Measurements from ENCODE around the gene OPA1. TPM values are rescaled to one million over a fixed set of nuclear protein-coding genes. Genes with fewer than 3 reads are reported as not detected.
A peak's percentile ranks its signal among the peaks of the same experiment; 100 is the strongest.

Gene OPA1
- total RNA-seq, 1 donor from 2014 or later = 124 TPM

DNA sequence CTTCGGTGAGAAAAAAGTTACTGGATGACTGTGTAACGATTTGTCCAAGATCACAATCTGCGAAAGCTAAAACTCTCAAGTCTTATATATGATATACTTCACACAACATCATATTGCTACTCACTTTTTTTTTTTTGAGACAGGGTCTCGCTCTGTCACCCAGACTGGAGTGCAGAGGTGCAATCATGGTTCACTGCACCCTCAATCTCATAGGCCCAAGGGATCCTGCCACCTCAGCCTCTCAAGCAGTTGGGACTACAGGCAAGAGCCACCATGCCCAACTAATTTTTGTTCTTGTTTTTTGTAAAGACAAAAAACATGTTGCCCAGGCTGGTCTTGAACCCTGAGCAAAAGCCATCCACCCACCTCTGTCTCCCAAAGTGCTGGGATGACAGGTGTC is 32.9 kb upstream of the OPA1 start:
- TF ChIP-seq, protein P1, sequence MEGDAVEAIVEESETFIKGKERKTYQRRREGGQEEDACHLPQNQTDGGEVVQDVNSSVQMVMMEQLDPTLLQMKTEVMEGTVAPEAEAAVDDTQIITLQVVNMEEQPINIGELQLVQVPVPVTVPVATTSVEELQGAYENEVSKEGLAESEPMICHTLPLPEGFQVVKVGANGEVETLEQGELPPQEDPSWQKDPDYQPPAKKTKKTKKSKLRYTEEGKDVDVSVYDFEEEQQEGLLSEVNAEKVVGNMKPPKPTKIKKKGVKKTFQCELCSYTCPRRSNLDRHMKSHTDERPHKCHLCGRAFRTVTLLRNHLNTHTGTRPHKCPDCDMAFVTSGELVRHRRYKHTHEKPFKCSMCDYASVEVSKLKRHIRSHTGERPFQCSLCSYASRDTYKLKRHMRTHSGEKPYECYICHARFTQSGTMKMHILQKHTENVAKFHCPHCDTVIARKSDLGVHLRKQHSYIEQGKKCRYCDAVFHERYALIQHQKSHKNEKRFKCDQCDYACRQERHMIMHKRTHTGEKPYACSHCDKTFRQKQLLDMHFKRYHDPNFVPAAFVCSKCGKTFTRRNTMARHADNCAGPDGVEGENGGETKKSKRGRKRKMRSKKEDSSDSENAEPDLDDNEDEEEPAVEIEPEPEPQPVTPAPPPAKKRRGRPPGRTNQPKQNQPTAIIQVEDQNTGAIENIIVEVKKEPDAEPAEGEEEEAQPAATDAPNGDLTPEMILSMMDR (IDR thresholded peaks at IDR 0.05; ENCODE audit: borderline replicate concordance) = no peak
- intact Hi-C loops (cut with micrococcal nuclease) = loop anchor here (10.0 kb wide), 1 partner anchor 365 kb away; no protein-coding TSS in a partner anchor
- Histone ChIP-seq H3K9me3 (replicated peaks) (no peaks in the 10 kb centered on the region), H3K36me3 (no peaks in the 10 kb centered on the region), H3K4me1 (peaks cover 6% of the 10 kb centered on the region), H3K27me3 (ENCODE audit: low read depth) (no peaks in the 10 kb centered on the region), H3K27ac (replicated peaks) (no peak overlapping the region), H3K4me3 (no peak overlapping the region)
- no peak for DNase-seq

DNA sequence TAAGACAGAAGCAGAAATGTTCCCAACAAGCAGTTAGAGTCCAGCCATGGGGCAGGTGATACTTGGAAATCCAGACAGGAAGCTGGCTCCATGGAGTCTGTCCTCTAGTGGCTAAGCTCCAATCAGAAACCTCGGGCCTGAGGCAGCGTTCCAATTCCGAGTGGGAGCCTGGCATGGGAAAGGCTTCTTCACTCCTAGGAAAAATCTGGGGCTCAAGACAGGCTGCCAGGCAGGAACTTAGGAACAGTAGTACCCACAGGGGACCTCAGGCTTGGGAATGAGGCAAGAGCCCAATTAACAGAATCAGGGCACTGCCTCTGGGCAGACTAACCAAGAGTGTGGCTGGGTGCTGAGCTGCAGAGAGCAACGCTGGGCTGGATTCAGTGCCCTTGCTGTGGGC is 32.1 kb upstream of the OPA1 start:
- Histone ChIP-seq H3K27me3 (ENCODE audit: low read depth) (no peaks in the 10 kb centered on the region), H3K9me3 (replicated peaks) (no peaks in the 10 kb centered on the region), H3K4me1 (peaks cover 6% of the 10 kb centered on the region), H3K4me3 (no peak overlapping the region), H3K27ac (replicated peaks) (no peak overlapping the region), H3K36me3 (no peaks in the 10 kb centered on the region)
- intact Hi-C loops (cut with micrococcal nuclease) = loop anchor here (10.0 kb wide), 1 partner anchor 366 kb away; no protein-coding TSS in a partner anchor
- DNase-seq = peak; percentile 34
- TF ChIP-seq, protein P1 (IDR thresholded peaks at IDR 0.05; ENCODE audit: borderline replicate concordance) = no peak

DNA sequence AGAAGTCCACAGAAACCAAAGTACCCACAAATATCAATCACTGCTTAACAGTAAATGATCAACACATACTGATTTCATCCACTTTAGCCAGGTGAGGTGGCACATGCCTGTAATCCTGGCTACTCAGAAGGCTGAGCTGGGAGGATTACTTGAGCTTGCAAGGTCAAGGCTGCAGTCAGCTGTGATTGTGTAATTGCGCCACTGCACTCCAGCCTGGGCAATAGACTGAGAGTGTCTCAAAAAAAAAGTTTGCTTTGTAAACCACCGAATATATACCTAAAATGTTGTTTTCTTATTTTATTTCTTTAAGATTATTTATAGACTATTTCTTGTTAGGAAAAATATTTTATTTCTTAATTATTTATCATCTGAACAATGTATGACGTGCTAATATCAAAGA is 29.6 kb upstream of the OPA1 start:
- no peaks in the 10 kb centered on the region for H3K27me3 ChIP-seq (ENCODE audit: low read depth)
- DNase-seq = no peak
- H3K27ac ChIP-seq (replicated peaks) = no peak overlapping the region
- intact Hi-C loops (cut with micrococcal nuclease) = loop anchor here (10.0 kb wide), 1 partner anchor 369 kb away; no protein-coding TSS in a partner anchor
- H3K4me3 ChIP-seq = no peak overlapping the region
- TF ChIP-seq, protein P1 (IDR thresholded peaks at IDR 0.05; ENCODE audit: borderline replicate concordance) = no peak
- H3K4me1 ChIP-seq = peaks cover 6% of the 10 kb centered on the region
- H3K36me3 ChIP-seq = no peaks in the 10 kb centered on the region
- no peaks in the 10 kb centered on the region for H3K9me3 ChIP-seq (replicated peaks)

DNA sequence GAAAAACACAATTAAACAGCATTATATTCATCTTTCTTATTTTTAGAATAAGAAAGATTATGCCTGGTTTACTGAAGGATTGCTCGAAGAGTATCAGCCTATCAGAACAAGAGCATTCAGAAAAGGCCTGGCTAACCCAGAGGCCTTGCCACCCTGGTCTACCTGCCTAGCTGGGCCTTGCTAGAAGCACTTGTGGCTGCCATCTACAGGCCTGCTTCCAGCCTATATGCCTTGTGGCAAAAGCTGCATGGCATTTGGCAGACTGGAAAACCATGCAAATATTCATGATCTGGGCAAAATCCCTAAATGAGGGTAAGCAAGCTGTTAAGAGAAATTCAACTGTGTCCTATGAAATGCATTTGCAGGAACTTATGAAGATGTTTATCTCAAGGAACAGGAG is 29.0 kb upstream of the OPA1 start:
- no peak overlapping the region for H3K4me3 ChIP-seq
- no peaks in the 10 kb centered on the region for H3K27me3 ChIP-seq (ENCODE audit: low read depth)
- DNase-seq = no peak
- no peaks in the 10 kb centered on the region for H3K9me3 ChIP-seq (replicated peaks)
- intact Hi-C loops (cut with micrococcal nuclease) = loop anchor here (10.0 kb wide), 1 partner anchor 369 kb away; no protein-coding TSS in a partner anchor
- no peak overlapping the region for H3K27ac ChIP-seq (replicated peaks)
- peaks cover 6% of the 10 kb centered on the region for H3K4me1 ChIP-seq
- H3K36me3 ChIP-seq = no peaks in the 10 kb centered on the region
- TF ChIP-seq, protein P1 (IDR thresholded peaks at IDR 0.05; ENCODE audit: borderline replicate concordance) = peak; percentile 35

DNA sequence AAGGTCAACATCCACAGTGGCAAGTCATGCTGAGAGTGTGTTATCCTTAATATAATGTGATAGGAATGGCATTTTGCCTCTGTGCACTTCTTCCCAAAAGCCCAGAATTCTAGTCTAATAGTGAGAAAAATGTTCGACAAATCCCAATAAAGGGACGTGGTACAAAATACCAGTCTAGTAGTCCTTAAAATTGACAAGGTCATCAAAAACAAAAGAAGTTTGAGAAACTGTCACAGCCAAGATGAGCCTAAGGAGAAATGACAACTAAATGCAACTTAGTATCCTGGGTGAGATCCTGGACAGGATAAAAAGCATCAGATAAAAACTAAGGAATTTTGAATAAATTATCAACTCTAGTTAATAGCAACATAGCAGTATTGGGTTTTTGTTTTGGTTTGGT is 23.9 kb upstream of the OPA1 start:
- H3K4me3 ChIP-seq = no peak overlapping the region
- TF ChIP-seq, protein P1 (IDR thresholded peaks at IDR 0.05; ENCODE audit: borderline replicate concordance) = no peak
- intact Hi-C loops (cut with micrococcal nuclease) = loop anchor here (10.0 kb wide), 1 partner anchor 374 kb away; no protein-coding TSS in a partner anchor
- no peak overlapping the region for H3K27ac ChIP-seq (replicated peaks)
- H3K9me3 ChIP-seq (replicated peaks) = no peaks in the 10 kb centered on the region
- no peak for DNase-seq
- no peaks in the 10 kb centered on the region for H3K4me1 ChIP-seq
- H3K36me3 ChIP-seq = no peaks in the 10 kb centered on the region
- no peaks in the 10 kb centered on the region for H3K27me3 ChIP-seq (ENCODE audit: low read depth)

Data from left ventricle myocardium inferior (tissue), 1 donor.